T-cell (primary cell): ENCODE results near the gene AP1B1. TPM values are rescaled to one million over a fixed set of nuclear protein-coding genes. Genes with fewer than 3 reads are reported as not detected.
A peak's percentile ranks its signal among the peaks of the same experiment; 100 is the strongest.

Experiments
- ATAC-seq, 4 experiments: fragments of 200-7000 bp in 3 of 4; fragments of 150-1000 bp in 1 of 4; cut with Tn5 transposase; replicated peaks in 1 of 4; 1 replicate in 3 of 4; 2 replicates in 1 of 4; pipeline ENCODE4 v1.10.0; 2021; ENCODE audit warnings: moderate library complexity in 3 of 4, mild to moderate bottlenecking in 2 of 4, moderate number of reproducible peaks in 1 of 4
- CTCF ChIA-PET, 2 donors: fragments of 300-600 bp; sonication (Branson Sonifier 250); formaldehyde crosslinking; loops; one replicate each; lab custom pipeline; 2022; ENCODE audit warnings: antibody characterized with exemption in 2 of 2; lab: Charles Lee
- POLR2A ChIA-PET, 2 donors: fragments of 300-600 bp; sonication (Branson Sonifier 250); formaldehyde crosslinking; loops; one replicate each; lab custom pipeline; 2022; ENCODE audit warnings: antibody characterized with exemption in 2 of 2; lab: Charles Lee
- DNase-seq, 35 experiments: peaks; one replicate each; pipeline versions ENCODE4 v3.0.0 to v3.0.0-alpha.2; 2013 to 2023
- H3K27ac ChIP-seq: one replicate; pipeline ENCODE4 v1.5.1; 2013; ENCODE audit warnings: low read length
- H3K27me3 ChIP-seq, 2 experiments: replicated peaks in 1 of 2; 1 replicate in 1 of 2; 2 replicates in 1 of 2; pipeline versions ENCODE4 v1.6.1 to v1.7.0; 2013; ENCODE audit warnings: low read length in 1 of 2, mixed read lengths in 1 of 2; ENCODE audit not compliant: control insufficient read depth in 2 of 2, insufficient read depth in 2 of 2; ENCODE audit errors: extremely low read depth in 1 of 2
- H3K36me3 ChIP-seq, 2 donors: 1 replicate in 1 of 2; 2 replicates in 1 of 2; pipeline versions ENCODE4 v1.6.1 to v1.7.0; 2013; ENCODE audit warnings: low read length in 1 of 2; ENCODE audit not compliant: control insufficient read depth in 2 of 2, insufficient read depth in 1 of 2; ENCODE audit errors: extremely low read depth in 1 of 2
- H3K4me1 ChIP-seq, 2 experiments: 1 replicate in 1 of 2; 2 replicates in 1 of 2; pipeline versions ENCODE4 v1.6.1 to v1.7.0; 2013; ENCODE audit warnings: low read length in 2 of 2, mixed read lengths in 1 of 2; ENCODE audit not compliant: insufficient read depth in 2 of 2, control insufficient read depth in 1 of 2; ENCODE audit errors: extremely low read depth in 1 of 2
- H3K4me3 ChIP-seq, 2 donors: 1 replicate in 1 of 2; 2 replicates in 1 of 2; pipeline versions ENCODE4 v1.5.1 to v1.7.0; 2013; ENCODE audit warnings: mild to moderate bottlenecking in 2 of 2, low read length in 1 of 2, moderate library complexity in 1 of 2; ENCODE audit not compliant: control insufficient read depth in 1 of 2; ENCODE audit errors: extremely low read depth in 1 of 2
- H3K9me3 ChIP-seq: 2 replicates; pipeline ENCODE4 v1.7.0; 2013
- H3K27ac Mint-ChIP-seq, 2 donors: one replicate each; pipeline ENCODE4 v1.8.0; 2020 to 2021; ENCODE audit warnings: mild to moderate bottlenecking in 2 of 2, mixed read lengths in 2 of 2
- H3K27me3 Mint-ChIP-seq, 2 donors: one replicate each; pipeline ENCODE4 v1.8.0; 2021 to 2022; ENCODE audit warnings: mixed read lengths in 2 of 2
- H3K36me3 Mint-ChIP-seq: one replicate; pipeline ENCODE4 v1.8.0; 2021; ENCODE audit warnings: mixed read lengths
- H3K4me1 Mint-ChIP-seq, 3 donors: one replicate each; pipeline ENCODE4 v1.8.0; 2020 to 2022; ENCODE audit warnings: mixed read lengths in 3 of 3, mild to moderate bottlenecking in 1 of 3
- H3K4me3 Mint-ChIP-seq, 3 donors: one replicate each; pipeline ENCODE4 v1.8.0; 2020 to 2022; ENCODE audit warnings: mild to moderate bottlenecking in 3 of 3, mixed read lengths in 3 of 3, moderate library complexity in 3 of 3
- H3K9me3 Mint-ChIP-seq, 3 donors: one replicate each; pipeline ENCODE4 v1.8.0; 2020 to 2022; ENCODE audit warnings: mixed read lengths in 3 of 3
- WGBS: methylation state at CpG from one replicate; pipeline ENCODE4 v1.1.5; 2013; ENCODE audit warnings: missing lambda C conversion rate; ENCODE audit not compliant: insufficient coverage; 5-methylcytosine and 5-hydroxymethylcytosine counted together
- total RNA-seq, 35 experiments: library from RNA in 6 of 35; stranded (reverse) in 6 of 35; fragments of 120-200 nt in 1 of 35; gene quantifications; one replicate each; pipeline versions ENCODE4 v1.2.1 to v1.2.4 and lab custom pipeline; 2013 to 2026

AP1B1 gene
- total RNA-seq, 5 donors from 2014 or later (not counting 1 experiment from before 2014, with no cell fraction given) = 41.1 to 49.5 (median 47.1) TPM

DNA sequence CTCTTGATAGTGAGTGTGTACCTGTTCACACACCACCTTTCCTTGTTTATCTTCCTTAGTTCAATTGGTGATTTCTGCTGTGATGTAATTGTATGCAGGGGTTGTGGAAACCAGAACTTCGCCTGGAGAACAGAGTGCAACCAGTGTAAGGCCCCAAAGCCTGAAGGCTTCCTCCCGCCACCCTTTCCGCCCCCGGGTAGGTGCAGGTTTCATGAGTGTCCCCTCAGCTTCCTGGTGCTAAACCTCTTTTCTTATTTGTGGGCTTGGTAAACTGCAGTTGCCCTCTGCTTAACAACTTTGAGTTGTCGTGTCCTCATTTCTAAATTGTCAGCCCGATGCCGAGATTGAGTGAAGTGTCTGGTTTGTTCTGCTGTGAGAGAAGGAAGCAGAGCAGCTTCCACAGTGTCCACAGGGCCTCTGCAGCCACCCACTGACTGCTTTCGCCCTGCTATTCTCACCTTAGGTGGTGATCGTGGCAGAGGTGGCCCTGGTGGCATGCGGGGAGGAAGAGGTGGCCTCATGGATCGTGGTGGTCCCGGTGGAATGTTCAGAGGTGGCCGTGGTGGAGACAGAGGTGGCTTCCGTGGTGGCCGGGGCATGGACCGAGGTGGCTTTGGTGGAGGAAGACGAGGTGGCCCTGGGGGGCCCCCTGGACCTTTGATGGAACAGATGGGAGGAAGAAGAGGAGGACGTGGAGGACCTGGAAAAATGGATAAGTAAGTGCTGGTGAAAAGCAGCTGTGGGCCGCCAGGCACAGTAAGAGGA is 89.1 kb downstream of the AP1B1 start:
- H3K4me3 Mint-ChIP-seq = no peak overlapping the region
- H3K27ac Mint-ChIP-seq = peak overlapping the region in 1 of 2 donors; percentile 20
- no peak overlapping the region for H3K4me3 ChIP-seq
- peaks cover 0 to 4% of the 10 kb centered on the region in 2 experiments for H3K27me3 ChIP-seq
- no peaks in the 10 kb centered on the region for H3K9me3 Mint-ChIP-seq
- H3K4me1 Mint-ChIP-seq = peaks cover 0 to 2% (median 0%) of the 10 kb centered on the region in 3 donors
- POLR2A ChIA-PET = interaction anchor here in 1 of 2 donors (0.7 kb wide), 1 partner anchor 12 kb away, joined by 3 read pairs; no protein-coding TSS in a partner anchor
- peaks cover 42% of the 10 kb centered on the region for H3K36me3 Mint-ChIP-seq
- H3K27ac ChIP-seq = no peak overlapping the region
- WGBS = 85% methylated on average over 17 of the region's 19 CpGs
- peaks cover 21 to 64% of the 10 kb centered on the region in 2 donors for H3K36me3 ChIP-seq
- H3K9me3 ChIP-seq = no peaks in the 10 kb centered on the region
- H3K4me1 ChIP-seq = no peaks in the 10 kb centered on the region
- no peaks in the 10 kb centered on the region for H3K27me3 Mint-ChIP-seq
- ATAC-seq (no peak), DNase-seq (no peak)
- CTCF ChIA-PET = no interaction called here

DNA sequence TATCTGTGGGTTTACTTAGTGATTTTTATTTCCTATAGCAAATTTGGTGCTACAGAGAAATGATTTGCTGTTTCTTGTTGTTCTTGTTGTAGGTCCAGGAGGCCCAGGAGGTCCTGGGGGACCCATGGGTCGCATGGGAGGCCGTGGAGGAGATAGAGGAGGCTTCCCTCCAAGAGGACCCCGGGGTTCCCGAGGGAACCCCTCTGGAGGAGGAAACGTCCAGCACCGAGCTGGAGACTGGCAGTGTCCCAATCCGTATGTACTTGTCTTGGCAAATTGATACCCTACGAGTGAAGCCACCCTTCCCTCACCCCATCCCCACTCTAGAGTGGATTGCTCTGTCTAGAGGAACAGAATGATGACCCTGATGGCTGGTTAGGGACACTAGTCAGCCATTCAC is 89.7 kb downstream of the AP1B1 start:
- DNase-seq (no peak), ATAC-seq (no peak)
- no peaks in the 10 kb centered on the region for H3K27me3 Mint-ChIP-seq
- no peaks in the 10 kb centered on the region for H3K9me3 Mint-ChIP-seq
- peaks cover 42% of the 10 kb centered on the region for H3K36me3 Mint-ChIP-seq
- peaks cover 0 to 2% (median 0%) of the 10 kb centered on the region in 3 donors for H3K4me1 Mint-ChIP-seq
- no peaks in the 10 kb centered on the region for H3K9me3 ChIP-seq
- CTCF ChIA-PET = no interaction called here
- no peaks in the 10 kb centered on the region for H3K27me3 ChIP-seq
- no peak overlapping the region for H3K27ac Mint-ChIP-seq
- H3K27ac ChIP-seq = no peak overlapping the region
- H3K36me3 ChIP-seq = peaks cover 21 to 69% of the 10 kb centered on the region in 2 donors
- WGBS = no CpG with 5 or more reads among the region's 8 CpGs
- H3K4me1 ChIP-seq = no peaks in the 10 kb centered on the region
- H3K4me3 ChIP-seq = no peak overlapping the region
- POLR2A ChIA-PET = no interaction called here
- H3K4me3 Mint-ChIP-seq = no peak overlapping the region

DNA sequence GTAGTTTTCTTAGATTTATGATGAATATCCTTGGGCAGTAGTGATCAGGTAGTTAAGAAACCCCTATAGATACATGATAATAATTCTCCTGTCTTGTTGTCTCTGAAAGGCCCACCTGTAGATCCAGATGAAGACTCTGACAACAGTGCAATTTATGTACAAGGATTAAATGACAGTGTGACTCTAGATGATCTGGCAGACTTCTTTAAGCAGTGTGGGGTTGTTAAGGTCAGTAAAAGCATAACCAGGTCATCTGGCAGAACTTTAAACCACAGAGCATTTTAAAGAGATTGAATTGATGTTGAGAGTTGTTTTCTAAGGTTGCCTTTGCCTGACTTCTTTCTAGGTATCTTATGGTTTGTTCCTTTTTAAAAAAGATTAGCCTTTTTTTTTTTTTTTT is 96.0 kb downstream of the AP1B1 start:
- no peak for ATAC-seq
- H3K9me3 Mint-ChIP-seq = no peaks in the 10 kb centered on the region
- ChIA-PET POLR2A (no interaction called here), CTCF (no interaction called here)
- no peak overlapping the region for H3K27ac Mint-ChIP-seq
- Histone ChIP-seq H3K9me3 (no peaks in the 10 kb centered on the region), H3K27me3 (no peaks in the 10 kb centered on the region), H3K36me3 (peaks cover 17 to 95% of the 10 kb centered on the region in 2 donors), H3K27ac (no peak overlapping the region), H3K4me3 (no peak overlapping the region), H3K4me1 (no peaks in the 10 kb centered on the region)
- peaks cover 54% of the 10 kb centered on the region for H3K36me3 Mint-ChIP-seq
- peaks cover 10 to 16% (median 12%) of the 10 kb centered on the region in 3 donors for H3K4me1 Mint-ChIP-seq
- H3K27me3 Mint-ChIP-seq = no peaks in the 10 kb centered on the region
- H3K4me3 Mint-ChIP-seq = no peak overlapping the region
- DNase-seq = no peak

DNA sequence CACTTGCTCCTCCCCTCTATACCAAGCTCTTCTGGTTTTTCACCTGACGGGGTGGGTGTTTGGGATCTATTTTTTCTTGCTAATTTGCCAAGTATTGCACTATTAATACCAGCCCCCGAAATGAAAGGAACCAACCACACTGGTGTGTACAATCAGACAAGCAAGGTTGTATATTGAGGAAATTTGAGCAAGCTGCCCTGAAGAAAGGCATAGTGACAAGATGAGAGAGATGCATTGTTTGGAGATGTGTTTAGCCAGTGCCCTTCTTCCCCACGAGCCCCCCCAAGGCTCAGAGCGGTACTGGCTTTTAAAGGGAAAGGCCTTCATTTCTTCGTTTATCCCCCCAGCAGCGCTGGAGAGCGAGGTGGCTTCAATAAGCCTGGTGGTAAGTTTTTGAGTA is 97.2 kb downstream of the AP1B1 start:
- peaks cover 13 to 93% of the 10 kb centered on the region in 2 donors for H3K36me3 ChIP-seq
- peaks cover 10 to 23% (median 17%) of the 10 kb centered on the region in 3 donors for H3K4me1 Mint-ChIP-seq
- 100% methylated on average over 1 of the region's 7 CpGs for WGBS
- POLR2A ChIA-PET = no interaction called here
- H3K4me3 Mint-ChIP-seq = no peak overlapping the region
- peaks cover 57% of the 10 kb centered on the region for H3K36me3 Mint-ChIP-seq
- H3K4me1 ChIP-seq = no peaks in the 10 kb centered on the region
- H3K4me3 ChIP-seq = no peak overlapping the region
- ATAC-seq (no peak), DNase-seq (no peak)
- H3K27ac Mint-ChIP-seq = no peak overlapping the region
- CTCF ChIA-PET = no interaction called here
- no peaks in the 10 kb centered on the region for H3K9me3 Mint-ChIP-seq
- no peaks in the 10 kb centered on the region for H3K9me3 ChIP-seq
- no peak overlapping the region for H3K27ac ChIP-seq
- H3K27me3 ChIP-seq = no peaks in the 10 kb centered on the region
- no peaks in the 10 kb centered on the region for H3K27me3 Mint-ChIP-seq

DNA sequence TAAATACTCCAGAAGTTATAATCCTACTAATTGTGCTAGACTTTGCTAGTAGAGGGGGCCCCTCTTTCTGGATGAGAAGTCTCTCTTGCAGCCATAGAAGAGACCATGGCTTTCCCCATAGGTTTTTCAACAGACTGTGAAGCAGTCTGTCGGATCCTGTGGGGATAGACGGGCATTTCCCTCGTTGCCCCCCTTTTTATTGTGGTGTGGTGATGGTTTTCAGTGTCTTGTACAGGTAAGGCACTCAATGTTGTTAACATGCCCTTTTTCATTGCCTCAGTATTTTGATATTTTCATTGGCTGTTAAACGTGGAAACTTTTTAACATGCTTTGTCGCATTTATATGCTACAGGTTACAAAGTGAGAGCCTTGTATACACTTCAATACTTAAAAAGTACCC is 98.3 kb downstream of the AP1B1 start:
- Histone ChIP-seq H3K27ac (no peak overlapping the region), H3K9me3 (no peaks in the 10 kb centered on the region), H3K4me3 (no peak overlapping the region), H3K4me1 (no peaks in the 10 kb centered on the region), H3K36me3 (peaks cover 5 to 91% of the 10 kb centered on the region in 2 donors), H3K27me3 (no peaks in the 10 kb centered on the region)
- ChIA-PET POLR2A (no interaction called here), CTCF (no interaction called here)
- H3K4me1 Mint-ChIP-seq = peaks cover 15 to 23% (median 19%) of the 10 kb centered on the region in 3 donors
- ATAC-seq (no peak), DNase-seq (no peak)
- no peak overlapping the region for H3K27ac Mint-ChIP-seq
- peaks cover 56% of the 10 kb centered on the region for H3K36me3 Mint-ChIP-seq
- WGBS = no CpG with 5 or more reads among the region's 5 CpGs
- no peak overlapping the region for H3K4me3 Mint-ChIP-seq
- no peaks in the 10 kb centered on the region for H3K9me3 Mint-ChIP-seq
- no peaks in the 10 kb centered on the region for H3K27me3 Mint-ChIP-seq

DNA sequence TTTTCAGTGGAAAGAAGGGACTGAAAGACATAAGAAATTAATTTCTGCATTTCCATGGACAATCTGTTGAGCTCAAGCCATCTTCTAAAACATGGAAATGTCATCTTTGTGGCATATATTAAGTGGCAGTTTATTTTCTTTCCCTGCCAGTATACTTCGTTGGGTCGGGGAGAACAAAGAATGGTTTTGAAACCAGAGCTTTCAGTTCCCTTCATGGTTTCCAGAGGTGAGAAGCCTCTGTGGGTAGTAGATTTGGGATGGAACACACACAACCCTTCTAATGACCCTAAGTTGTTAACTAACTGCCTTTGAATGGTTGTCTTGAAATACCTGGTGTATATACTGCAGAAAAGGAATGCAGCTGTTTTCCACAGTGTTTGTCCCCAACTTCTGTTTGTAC is 99.5 kb downstream of the AP1B1 start:
- no peaks in the 10 kb centered on the region for H3K4me1 ChIP-seq
- POLR2A ChIA-PET = interaction anchor here in 1 of 2 donors (0.6 kb wide), 1 partner anchor 15 kb away, joined by 4 read pairs; no protein-coding TSS in a partner anchor
- H3K27me3 ChIP-seq = no peaks in the 10 kb centered on the region
- Mint-ChIP-seq H3K27me3 (no peaks in the 10 kb centered on the region), H3K9me3 (no peaks in the 10 kb centered on the region), H3K4me1 (peaks cover 15 to 25% (median 23%) of the 10 kb centered on the region in 3 donors), H3K36me3 (peaks cover 62% of the 10 kb centered on the region), H3K4me3 (no peak overlapping the region), H3K27ac (no peak overlapping the region)
- no peaks in the 10 kb centered on the region for H3K9me3 ChIP-seq
- H3K4me3 ChIP-seq = no peak overlapping the region
- no peak for DNase-seq
- H3K36me3 ChIP-seq = peaks cover 5 to 91% of the 10 kb centered on the region in 2 donors
- CTCF ChIA-PET = interaction anchor here (0.5 to 0.7 kb wide), 2 partner anchors 13 to 37 kb away, joined by 3 to 4 read pairs; no protein-coding TSS in a partner anchor
- ATAC-seq = no peak
- H3K27ac ChIP-seq = no peak overlapping the region
- no CpG with 5 or more reads among the region's 2 CpGs for WGBS
